Mesendoderm (in vitro differentiated cells): Measurements from ENCODE around the gene HSD17B3.
"Not testable (repeated sequence)": the region's sequence is repeated elsewhere in the genome, so short reads cannot be mapped to it uniquely, and the experiment has no call there.

ENCODE experiments used
- DNase-seq: peaks from one replicate; pipeline ENCODE4 v3.0.0; 2013
- H2AK5ac ChIP-seq: 2 replicates; pipeline ENCODE4 v1.6.1; 2013; ENCODE audit warnings: low read length, inconsistent platforms
- H2BK120ac ChIP-seq: 2 replicates; pipeline ENCODE4 v1.6.1; 2013; ENCODE audit warnings: low read depth, mild to moderate bottlenecking, low read length, moderate library complexity, mixed read lengths
- H2BK15ac ChIP-seq: replicated peaks from 2 replicates; pipeline ENCODE4 v1.6.1; 2013; ENCODE audit warnings: low read depth, mild to moderate bottlenecking, moderate library complexity
- H2BK5ac ChIP-seq: 2 replicates; pipeline ENCODE4 v1.6.1; 2013; ENCODE audit warnings: low read length, inconsistent platforms
- H3K18ac ChIP-seq: 2 replicates; pipeline ENCODE4 v1.6.1; 2013; ENCODE audit warnings: mild to moderate bottlenecking, low read length, mixed read lengths
- H3K23ac ChIP-seq: one replicate; pipeline ENCODE4 v1.6.1; 2013; ENCODE audit warnings: low read length
- H3K27ac ChIP-seq: 2 replicates; pipeline ENCODE4 v1.5.1; 2013; ENCODE audit warnings: low read depth, mild to moderate bottlenecking, inconsistent platforms, low read length, moderate library complexity
- H3K27me3 ChIP-seq: 2 replicates; pipeline ENCODE4 v1.6.1; 2013; ENCODE audit warnings: low read length, control low read depth, mild to moderate bottlenecking, inconsistent platforms; ENCODE audit not compliant: insufficient read depth, poor library complexity
- H3K36me3 ChIP-seq: 2 replicates; pipeline ENCODE4 v1.6.1; 2013; ENCODE audit warnings: low read length, inconsistent platforms; ENCODE audit not compliant: control insufficient read depth, insufficient read depth
- H3K4ac ChIP-seq: one replicate; pipeline ENCODE4 v1.6.1; 2013; ENCODE audit warnings: low read depth, mild to moderate bottlenecking, low read length, moderate library complexity
- H3K4me1 ChIP-seq: 2 replicates; pipeline ENCODE4 v1.6.1; 2013; ENCODE audit warnings: low read depth, low read length, inconsistent platforms; ENCODE audit not compliant: control insufficient read depth
- H3K4me2 ChIP-seq: 2 replicates; pipeline ENCODE4 v1.6.1; 2013; ENCODE audit warnings: low read length
- H3K4me3 ChIP-seq: 2 replicates; pipeline ENCODE4 v1.5.1; 2013; ENCODE audit warnings: mild to moderate bottlenecking, low read length
- H3K56ac ChIP-seq: one replicate; pipeline ENCODE4 v1.6.1; 2013; ENCODE audit warnings: low read length
- H3K79me1 ChIP-seq: 2 replicates; pipeline ENCODE4 v1.6.1; 2013; ENCODE audit warnings: low read length, inconsistent platforms
- H3K79me2 ChIP-seq: 2 replicates; pipeline ENCODE4 v1.6.1; 2013; ENCODE audit warnings: mild to moderate bottlenecking, low read length; ENCODE audit not compliant: control insufficient read depth, insufficient read depth
- H3K9ac ChIP-seq: 2 replicates; pipeline ENCODE4 v1.6.1; 2013; ENCODE audit warnings: low read length, inconsistent platforms
- H4K5ac ChIP-seq: one replicate; pipeline ENCODE4 v1.6.1; 2013; ENCODE audit warnings: low read length
- H4K8ac ChIP-seq: one replicate; pipeline ENCODE4 v1.6.1; 2013; ENCODE audit warnings: low read depth, mild to moderate bottlenecking, control low read depth, low read length, moderate library complexity
- WGBS: extraction: QIAGEN DNeasy Blood & Tissue Kit; methylation state at CpG from one replicate; pipeline ENCODE4 v1.1.7; 2013; ENCODE audit warnings: low lambda C conversion rate, missing lambda C conversion rate; ENCODE audit not compliant: insufficient coverage; ENCODE audit errors: extremely low coverage; 5-methylcytosine and 5-hydroxymethylcytosine counted together

HSD17B3 gene

DNA sequence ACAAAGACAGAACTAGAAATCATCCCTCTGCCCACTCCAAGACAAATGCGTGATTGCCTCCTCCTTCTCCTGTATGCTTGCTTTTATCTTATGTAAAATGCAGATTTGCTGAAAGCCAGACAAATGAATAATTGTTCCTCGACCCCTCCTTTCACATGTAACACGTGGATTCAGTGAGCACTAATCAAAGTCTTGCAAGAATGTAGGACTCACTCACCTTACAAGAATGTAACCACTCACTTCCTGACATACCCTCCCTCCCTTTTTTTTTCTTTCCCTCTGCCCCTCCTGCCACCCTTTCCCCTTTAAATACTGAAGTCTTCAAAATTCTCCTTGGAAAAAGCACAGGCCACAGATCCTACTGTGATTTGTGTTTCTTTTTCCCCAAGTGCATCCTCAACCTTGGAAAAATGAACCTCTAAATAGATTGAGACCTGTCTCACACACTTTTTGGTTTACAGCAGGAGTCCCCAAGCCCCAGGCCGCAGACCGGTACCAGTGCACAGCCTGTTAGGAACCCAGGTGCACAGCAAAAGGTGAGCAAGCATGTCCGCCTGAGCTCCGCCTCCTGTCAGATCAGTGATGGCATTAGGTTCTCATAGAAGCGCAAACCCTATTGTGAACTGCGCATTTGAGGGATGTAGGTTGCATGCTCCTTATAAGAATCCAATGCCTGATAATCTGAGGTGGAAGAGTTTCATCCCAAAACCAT lies 29.4 kb upstream of the HSD17B3 start:
- Histone ChIP-seq H2BK120ac (no peak overlapping the region), H3K27me3 (no peaks in the 10 kb centered on the region), H3K56ac (no peak overlapping the region), H2AK5ac (no peak overlapping the region), H3K36me3 (no peaks in the 10 kb centered on the region), H4K8ac (no peak overlapping the region), H2BK15ac (no peak overlapping the region), H3K4ac (no peak overlapping the region), H3K79me2 (no peaks in the 10 kb centered on the region), H3K4me2 (no peak overlapping the region), H3K18ac (no peak overlapping the region), H3K4me1 (no peaks in the 10 kb centered on the region), H3K9ac (no peak overlapping the region), H3K23ac (no peak overlapping the region), H3K27ac (peak overlapping the region; percentile 12), H3K79me1 (no peaks in the 10 kb centered on the region), H3K4me3 (no peak overlapping the region), H2BK5ac (no peak overlapping the region), H4K5ac (no peak overlapping the region)
- DNase-seq = peak; percentile 89
- WGBS = no CpG with 5 or more reads among the region's 9 CpGs

DNA sequence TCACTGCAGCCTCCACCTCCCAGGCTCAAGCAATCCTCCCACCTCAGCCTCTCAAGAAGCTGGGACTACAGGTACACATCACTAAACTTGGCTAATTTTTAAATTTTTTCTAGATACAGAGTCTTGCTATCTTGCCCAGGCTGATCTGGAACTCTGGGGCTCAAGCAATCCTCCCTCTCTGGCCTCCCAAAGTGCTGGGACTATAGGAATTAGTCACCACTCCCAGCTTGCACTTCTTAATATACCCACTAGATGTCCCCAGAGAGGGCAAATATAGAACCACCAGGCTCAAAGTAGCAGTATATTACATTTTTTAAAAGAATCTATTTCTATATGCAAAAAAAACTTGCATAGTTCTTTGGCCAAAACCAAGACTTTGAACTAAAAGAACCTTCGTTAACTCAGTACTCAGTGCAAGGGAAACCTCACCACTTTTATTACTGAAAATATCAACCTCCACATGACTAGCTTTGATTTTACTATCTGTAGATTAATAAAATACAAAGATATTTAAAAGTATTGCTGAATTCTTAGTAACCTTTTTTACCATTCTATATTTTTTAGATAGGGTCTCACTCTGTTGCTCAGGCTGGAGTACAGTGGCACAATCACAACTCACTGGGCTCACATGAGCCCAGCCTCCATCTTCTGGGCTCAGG lies 25.8 kb upstream of the HSD17B3 start:
- H3K36me3 ChIP-seq = no peaks in the 10 kb centered on the region
- no peak overlapping the region for H2BK15ac ChIP-seq
- WGBS = no CpG with 5 or more reads among the region's 1 CpG
- no peak overlapping the region for H2AK5ac ChIP-seq
- H3K56ac ChIP-seq = no peak overlapping the region
- H3K4me3 ChIP-seq = no peak overlapping the region
- peak; percentile 54 for DNase-seq
- H2BK120ac ChIP-seq = no peak overlapping the region
- H3K27me3 ChIP-seq = no peaks in the 10 kb centered on the region
- no peaks in the 10 kb centered on the region for H3K4me1 ChIP-seq
- H3K4ac ChIP-seq = no peak overlapping the region
- no peak overlapping the region for H3K18ac ChIP-seq
- no peak overlapping the region for H3K27ac ChIP-seq
- no peak overlapping the region for H3K9ac ChIP-seq
- H3K23ac ChIP-seq = no peak overlapping the region
- no peak overlapping the region for H4K5ac ChIP-seq
- H4K8ac ChIP-seq = no peak overlapping the region
- H3K79me2 ChIP-seq = no peaks in the 10 kb centered on the region
- no peaks in the 10 kb centered on the region for H3K79me1 ChIP-seq
- H3K4me2 ChIP-seq = no peak overlapping the region
- no peak overlapping the region for H2BK5ac ChIP-seq

DNA sequence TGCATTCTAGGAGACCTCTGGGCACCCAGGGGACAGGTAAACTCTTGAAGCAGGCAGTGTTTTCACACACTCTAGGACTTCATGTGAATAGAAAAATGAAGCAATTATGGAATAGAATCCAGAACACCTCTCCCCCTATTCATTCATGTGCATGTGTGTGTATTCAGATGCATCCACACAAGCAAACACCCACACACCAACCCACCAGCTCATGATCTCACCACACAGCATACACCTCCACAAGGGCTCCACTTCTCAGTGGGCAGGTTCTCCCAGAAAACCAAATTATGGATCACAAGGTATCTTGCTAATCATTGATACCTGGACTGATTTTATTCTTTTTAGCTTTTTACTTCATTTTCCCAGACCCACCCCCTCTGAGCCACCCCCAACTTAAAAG lies 21.2 kb upstream of the HSD17B3 start:
- Histone ChIP-seq H2AK5ac (no peak overlapping the region), H3K23ac (no peak overlapping the region), H3K9ac (no peak overlapping the region), H3K79me1 (no peaks in the 10 kb centered on the region), H2BK5ac (no peak overlapping the region), H3K4ac (no peak overlapping the region), H3K27me3 (no peaks in the 10 kb centered on the region), H3K4me2 (no peak overlapping the region), H3K79me2 (no peaks in the 10 kb centered on the region), H3K27ac (no peak overlapping the region), H2BK120ac (no peak overlapping the region), H3K18ac (no peak overlapping the region), H4K8ac (no peak overlapping the region), H3K4me3 (no peak overlapping the region), H2BK15ac (no peak overlapping the region), H3K56ac (no peak overlapping the region), H3K36me3 (no peaks in the 10 kb centered on the region), H3K4me1 (no peaks in the 10 kb centered on the region), H4K5ac (no peak overlapping the region)
- no peak for DNase-seq

DNA sequence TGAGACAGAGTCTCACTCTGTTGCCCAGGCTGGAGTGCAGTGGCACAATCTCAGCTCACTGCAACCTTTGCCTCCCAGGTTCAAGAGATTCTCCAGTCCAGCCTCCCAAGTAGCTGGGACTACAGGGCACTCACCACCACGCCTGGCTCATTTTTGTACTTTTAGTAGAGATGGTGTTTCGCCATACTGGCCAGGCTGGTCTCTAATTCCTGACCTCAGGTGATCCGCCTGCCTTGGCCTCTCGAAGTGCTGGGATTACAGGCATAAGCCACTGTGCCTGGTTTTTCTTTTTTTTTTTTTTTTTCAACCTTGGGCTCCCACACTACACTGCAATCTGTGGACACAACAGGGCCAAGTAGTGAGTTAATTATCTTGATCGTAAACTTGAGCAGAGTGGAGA lies 20.8 kb upstream of the HSD17B3 start:
- H3K4ac ChIP-seq, H3K4me1 ChIP-seq, H3K79me1 ChIP-seq, H4K5ac ChIP-seq, H3K27me3 ChIP-seq, H4K8ac ChIP-seq, H3K4me3 ChIP-seq, H2BK15ac ChIP-seq, H3K18ac ChIP-seq, H3K36me3 ChIP-seq, H3K9ac ChIP-seq, H2AK5ac ChIP-seq, H3K79me2 ChIP-seq, H3K56ac ChIP-seq, H3K4me2 ChIP-seq, H3K23ac ChIP-seq, H2BK120ac ChIP-seq, H2BK5ac ChIP-seq, DNase-seq, H3K27ac ChIP-seq: not testable (repeated sequence)
- WGBS = no CpG with 5 or more reads among the region's 5 CpGs

DNA sequence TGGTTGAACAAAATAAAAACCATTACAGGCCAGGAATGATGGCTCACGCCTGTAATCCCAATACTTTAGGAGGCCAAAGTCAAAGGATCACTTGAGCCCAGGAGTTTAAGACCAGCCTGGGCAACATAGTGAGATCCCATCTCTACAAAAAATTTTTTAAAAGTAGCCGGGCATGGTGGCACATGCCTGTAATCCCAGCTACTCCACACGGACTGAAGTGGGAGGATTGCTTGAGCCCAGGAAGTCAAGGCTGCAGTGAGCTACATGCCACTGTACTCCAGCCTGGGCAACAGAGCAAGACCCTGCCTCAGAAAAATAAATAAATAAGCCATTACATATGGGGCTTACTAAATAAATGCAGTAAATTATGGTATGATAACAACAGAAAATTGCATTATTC lies 20.2 kb upstream of the HSD17B3 start:
- not testable (repeated sequence) for H3K9ac ChIP-seq, H2BK120ac ChIP-seq, H4K5ac ChIP-seq, DNase-seq, H3K27me3 ChIP-seq, H3K27ac ChIP-seq, H3K18ac ChIP-seq, H3K4me1 ChIP-seq, H2AK5ac ChIP-seq, H3K56ac ChIP-seq, H3K79me1 ChIP-seq, H3K79me2 ChIP-seq, H2BK5ac ChIP-seq, H4K8ac ChIP-seq, H3K36me3 ChIP-seq, H2BK15ac ChIP-seq, H3K23ac ChIP-seq, H3K4ac ChIP-seq, H3K4me2 ChIP-seq, H3K4me3 ChIP-seq
- WGBS = no CpG with 5 or more reads among the region's 3 CpGs

- no peak overlapping the region for H3K4me3 ChIP-seq
- no peaks in the 10 kb centered on the region for H3K27me3 ChIP-seq
- no peak overlapping the region for H4K8ac ChIP-seq
- no peak overlapping the region for H3K23ac ChIP-seq
- no peak overlapping the region for H3K9ac ChIP-seq
- no peaks in the 10 kb centered on the region for H3K79me2 ChIP-seq
- peak overlapping the region; percentile 2 for H3K4ac ChIP-seq
- H2BK120ac ChIP-seq = no peak overlapping the region
- H3K4me1 ChIP-seq = no peaks in the 10 kb centered on the region
- H2BK15ac ChIP-seq = no peak overlapping the region
- no peak overlapping the region for H4K5ac ChIP-seq
- H2AK5ac ChIP-seq = no peak overlapping the region
- no peaks in the 10 kb centered on the region for H3K36me3 ChIP-seq
- no peaks in the 10 kb centered on the region for H3K79me1 ChIP-seq
- H3K27ac ChIP-seq = no peak overlapping the region
- H3K18ac ChIP-seq = no peak overlapping the region
- H2BK5ac ChIP-seq = no peak overlapping the region
- H3K56ac ChIP-seq = no peak overlapping the region
- no peak overlapping the region for H3K4me2 ChIP-seq
- no CpG with 5 or more reads among the region's 7 CpGs for WGBS
- DNase-seq = no peak
Measured at GRCh38 chr9:96321515-96321914, 19.5 kb upstream of the HSD17B3 start.
